Neuronal stem cell (in vitro differentiated cells): ENCODE results near the gene RABGAP1.
"Not testable (repeated sequence)": the region's sequence is repeated elsewhere in the genome, so short reads cannot be mapped to it uniquely, and the experiment has no call there.

Source experiments
- DNase-seq: peaks from one replicate; pipeline ENCODE4 v3.0.0-alpha.2; 2013; ENCODE audit warnings: low spot score
- H2AFZ ChIP-seq: one replicate; pipeline ENCODE4 v1.6.1; 2013; ENCODE audit warnings: mild to moderate bottlenecking, low read length, inconsistent platforms
- H2AK5ac ChIP-seq: 2 replicates; pipeline ENCODE4 v1.6.1; 2013; ENCODE audit warnings: low read depth, mild to moderate bottlenecking, inconsistent platforms, low read length, moderate library complexity, mixed read lengths
- H2BK120ac ChIP-seq: 2 replicates; pipeline ENCODE4 v1.6.1; 2013; ENCODE audit warnings: low read depth, mild to moderate bottlenecking, inconsistent platforms, low read length, moderate library complexity, mixed read lengths
- H2BK12ac ChIP-seq: one replicate; pipeline ENCODE4 v1.6.1; 2013; ENCODE audit warnings: low read length, inconsistent platforms
- H2BK15ac ChIP-seq: 2 replicates; pipeline ENCODE4 v1.6.1; 2013; ENCODE audit warnings: mild to moderate bottlenecking, low read length, inconsistent platforms, mixed read lengths
- H2BK5ac ChIP-seq: one replicate; pipeline ENCODE4 v1.6.1; 2013; ENCODE audit warnings: inconsistent platforms, mild to moderate bottlenecking, low read length, moderate library complexity
- H3K14ac ChIP-seq: one replicate; pipeline ENCODE4 v1.6.1; 2013; ENCODE audit warnings: low read length, inconsistent platforms
- H3K18ac ChIP-seq: 2 replicates; pipeline ENCODE4 v1.6.1; 2013; ENCODE audit warnings: low read length, inconsistent platforms
- H3K23ac ChIP-seq: 2 replicates; pipeline ENCODE4 v1.6.1; 2013; ENCODE audit warnings: low read depth, mild to moderate bottlenecking, mixed read lengths, low read length, inconsistent platforms; ENCODE audit not compliant: poor library complexity
- H3K27ac ChIP-seq: replicated peaks from 3 replicates; pipeline ENCODE4 v1.5.1; 2013; ENCODE audit warnings: low read length, inconsistent platforms
- H3K27me3 ChIP-seq, 3 experiments: 2 replicates each; pipeline ENCODE4 v1.6.1; 2013; ENCODE audit warnings: low read length in 3 of 3, mild to moderate bottlenecking in 2 of 3, inconsistent platforms in 1 of 3, low read depth in 1 of 3, mixed read lengths in 1 of 3, moderate library complexity in 1 of 3; ENCODE audit not compliant: control insufficient read depth in 3 of 3, insufficient read depth in 3 of 3
- H3K36me3 ChIP-seq, 2 donors: replicated peaks in 1 of 2; 2 replicates each; pipeline ENCODE4 v1.6.1; 2013; ENCODE audit warnings: low read length in 2 of 2; ENCODE audit not compliant: control insufficient read depth in 2 of 2, insufficient read depth in 2 of 2
- H3K4ac ChIP-seq: 2 replicates; pipeline ENCODE4 v1.6.1; 2013; ENCODE audit warnings: inconsistent platforms, mild to moderate bottlenecking, low read length, moderate library complexity
- H3K4me1 ChIP-seq, 2 donors: 1 replicate in 1 of 2; 2 replicates in 1 of 2; pipeline ENCODE4 v1.6.1; 2013; ENCODE audit warnings: low read length in 2 of 2, low read depth in 1 of 2; ENCODE audit not compliant: control insufficient read depth in 2 of 2, insufficient read depth in 1 of 2
- H3K4me2 ChIP-seq: one replicate; pipeline ENCODE4 v1.6.1; 2013; ENCODE audit warnings: mild to moderate bottlenecking, low read length, inconsistent platforms; ENCODE audit not compliant: insufficient read depth, poor library complexity, severe bottlenecking
- H3K4me3 ChIP-seq, 2 donors: 2 replicates each; pipeline ENCODE4 v1.5.1; 2013; ENCODE audit warnings: low read length in 2 of 2, mild to moderate bottlenecking in 2 of 2, inconsistent platforms in 1 of 2, moderate library complexity in 1 of 2
- H3K79me1 ChIP-seq: one replicate; pipeline ENCODE4 v1.6.1; 2013; ENCODE audit warnings: low read depth, mild to moderate bottlenecking, inconsistent platforms, low read length, moderate library complexity
- H3K9ac ChIP-seq: one replicate; pipeline ENCODE4 v1.6.1; 2013; ENCODE audit warnings: mild to moderate bottlenecking, low read depth, low read length, inconsistent platforms; ENCODE audit not compliant: poor library complexity
- H3K9me3 ChIP-seq, 2 donors: replicated peaks in 1 of 2; 2 replicates each; pipeline versions ENCODE3 to v1.6.1; 2013; ENCODE audit warnings: low read length in 2 of 2, mild to moderate bottlenecking in 2 of 2, inconsistent platforms in 1 of 2, low read depth in 1 of 2, mixed read lengths in 1 of 2, moderate library complexity in 1 of 2; ENCODE audit not compliant: control insufficient read depth in 2 of 2, insufficient read depth in 1 of 2
- H4K8ac ChIP-seq: one replicate; pipeline ENCODE4 v1.6.1; 2013; ENCODE audit warnings: low read depth, mild to moderate bottlenecking, inconsistent platforms, low read length, moderate library complexity
- H4K91ac ChIP-seq: one replicate; pipeline ENCODE4 v1.6.1; 2013; ENCODE audit warnings: low read length, low read depth, mild to moderate bottlenecking, inconsistent platforms; ENCODE audit not compliant: poor library complexity
- WGBS, 2 donors: extraction: QIAGEN DNeasy Blood & Tissue Kit; methylation state at CpG; one replicate each; pipeline ENCODE4 v1.1.7; 2013; ENCODE audit warnings: missing lambda C conversion rate in 2 of 2, mixed read lengths in 1 of 2; ENCODE audit not compliant: insufficient read length in 2 of 2, insufficient replicate concordance in 1 of 2; ENCODE audit errors: extremely low coverage in 2 of 2; 5-methylcytosine and 5-hydroxymethylcytosine counted together

RABGAP1 gene

DNA sequence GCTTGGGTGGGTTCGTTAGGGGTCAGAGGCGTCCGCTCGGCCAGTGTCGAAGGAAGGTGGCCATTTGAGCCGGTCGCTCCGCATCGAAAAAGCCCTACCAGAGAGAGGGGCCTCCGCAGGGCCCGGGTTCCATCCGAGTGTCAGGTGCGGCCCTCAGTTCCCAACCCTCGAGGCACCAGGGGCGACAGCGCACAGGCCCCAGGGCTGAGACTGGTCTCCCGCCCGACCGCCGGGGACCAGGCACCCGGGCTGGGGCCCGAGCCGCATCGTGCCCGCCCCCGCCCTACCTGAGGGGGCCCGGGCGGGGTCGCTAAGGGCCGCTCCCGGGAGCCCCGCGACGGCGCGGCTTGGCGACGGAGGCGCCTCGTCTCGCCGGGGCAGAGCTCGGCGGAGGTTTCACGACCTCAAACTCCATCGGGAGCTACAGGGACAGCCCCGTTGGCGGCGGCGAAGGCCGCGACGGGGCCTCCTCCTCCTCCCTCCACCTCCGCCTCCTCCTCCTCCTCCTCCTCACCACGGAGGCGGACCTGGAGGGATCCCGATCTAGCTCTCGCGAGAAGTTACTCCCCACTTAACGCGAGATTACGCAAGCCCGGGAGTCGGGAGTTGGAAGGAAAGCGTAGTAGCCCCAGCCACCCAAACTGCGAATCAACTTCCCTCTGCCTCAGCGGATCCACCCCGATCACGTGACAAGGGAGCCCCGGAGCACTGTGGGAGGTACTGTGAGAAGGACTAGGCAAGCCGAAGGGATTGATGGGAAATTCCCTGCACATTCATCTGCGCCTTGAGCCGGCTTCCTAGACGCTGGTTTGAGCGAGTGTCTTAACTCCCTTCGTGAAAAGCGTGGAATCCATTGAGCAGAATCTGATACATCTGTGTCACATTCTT, 35.8 kb upstream of the RABGAP1 start, which contains the start of gene RC3H2:
Gene RC3H2, minus strand, starts transcription at position 537 of the 888 bp plus-strand sequence. CDS start 7,850 bp downstream, outside the sequence.
- Histone ChIP-seq H3K4ac (no peak within 1 kb of the TSS), H3K4me3 (peak within 1 kb of the TSS; percentile 66 to 90), H4K8ac (no peak within 1 kb of the TSS), H3K36me3 (peaks cover 0 to 35% of the 10 kb centered on the region in 2 donors), H2AK5ac (peak within 1 kb of the TSS; percentile 46), H3K27me3 (no peaks in the 10 kb centered on the region), H3K23ac (peak within 1 kb of the TSS; percentile 100), H4K91ac (no peak within 1 kb of the TSS), H3K4me2 (peak within 1 kb of the TSS; percentile 71), H3K9ac (peak within 1 kb of the TSS; percentile 92), H2BK5ac (peak within 1 kb of the TSS; percentile 95), H3K18ac (peak within 1 kb of the TSS; percentile 99), H3K14ac (peak within 1 kb of the TSS; percentile 82), H2AFZ (peak within 1 kb of the TSS; percentile 85), H2BK12ac (no peak within 1 kb of the TSS), H2BK120ac (no peak within 1 kb of the TSS), H3K27ac (peak within 1 kb of the TSS; percentile 95), H3K4me1 (peaks cover 0 to 9% of the 10 kb centered on the region in 2 donors), H3K9me3 (no peaks in the 10 kb centered on the region), H3K79me1 (no peaks in the 10 kb centered on the region), H2BK15ac (peak within 1 kb of the TSS; percentile 94)
- peak; percentile 100 for DNase-seq
- WGBS, 2 donors, result no CpG with 5 or more reads among the region's 77 CpGs

DNA sequence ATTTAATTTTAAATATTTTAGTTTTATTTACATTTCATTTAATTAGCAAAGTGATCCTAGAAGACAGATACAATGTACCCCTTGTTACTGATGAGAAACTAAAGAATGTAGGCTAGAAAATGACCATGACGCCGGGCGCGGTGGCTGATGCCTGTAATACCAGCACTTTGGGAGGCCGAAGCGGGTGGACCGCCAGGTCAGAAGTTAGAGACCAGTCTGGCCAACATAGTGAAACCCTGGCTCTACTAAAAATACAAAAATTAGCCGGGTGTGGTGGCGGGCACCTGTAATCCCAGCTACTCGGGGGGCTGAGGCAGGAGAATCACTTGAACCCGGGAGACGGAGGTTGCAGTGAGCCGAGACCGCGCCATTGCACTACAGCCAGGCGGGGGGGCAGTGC, 34.7 kb upstream of the RABGAP1 start:
- H3K27me3 ChIP-seq, H2BK120ac ChIP-seq, H3K4ac ChIP-seq, H3K14ac ChIP-seq, DNase-seq, H3K18ac ChIP-seq, H2BK12ac ChIP-seq, H3K23ac ChIP-seq, H4K91ac ChIP-seq, H2BK15ac ChIP-seq, H3K4me2 ChIP-seq, H2BK5ac ChIP-seq, H3K27ac ChIP-seq, H3K79me1 ChIP-seq, H3K9ac ChIP-seq, H3K4me3 ChIP-seq, H3K9me3 ChIP-seq, H2AFZ ChIP-seq, H2AK5ac ChIP-seq, H3K4me1 ChIP-seq, H4K8ac ChIP-seq: not testable (repeated sequence)
- WGBS, 2 donors, result no CpG with 5 or more reads among the region's 16 CpGs
- peaks cover 5 to 44% of the 10 kb centered on the region in 2 donors for H3K36me3 ChIP-seq

DNA sequence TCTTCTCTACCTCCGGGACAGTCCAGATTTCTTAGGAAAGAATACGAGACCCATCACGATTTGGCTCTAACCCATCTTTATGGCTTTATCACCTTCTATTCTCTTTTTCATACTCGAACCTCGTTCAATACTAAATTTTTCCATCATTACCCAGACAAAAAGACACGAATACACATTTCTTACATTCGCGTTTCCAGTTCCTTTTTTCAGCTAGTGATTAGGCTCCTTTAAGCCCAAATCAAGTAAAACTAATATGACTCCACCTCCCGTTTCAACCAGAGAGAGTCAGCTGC, 28.2 kb upstream of the RABGAP1 start:
- Histone ChIP-seq H3K27ac (peak overlapping the region; percentile 87), H2BK5ac (no peak overlapping the region), H3K79me1 (no peaks in the 10 kb centered on the region), H3K18ac (no peak overlapping the region), H4K91ac (no peak overlapping the region), H2BK120ac (no peak overlapping the region), H3K27me3 (no peaks in the 10 kb centered on the region), H2BK15ac (no peak overlapping the region), H3K4me1 (peaks cover 1 to 2% of the 10 kb centered on the region in 2 donors), H3K4me2 (peak overlapping the region; percentile 59), H2BK12ac (no peak overlapping the region), H2AK5ac (no peak overlapping the region), H3K9me3 (no peaks in the 10 kb centered on the region), H3K4me3 (peak overlapping the region; percentile 92 to 96), H3K23ac (no peak overlapping the region), H4K8ac (no peak overlapping the region), H2AFZ (peak overlapping the region; percentile 90), H3K36me3 (peaks cover 6 to 45% of the 10 kb centered on the region in 2 donors), H3K9ac (peak overlapping the region; percentile 96), H3K4ac (no peak overlapping the region), H3K14ac (no peak overlapping the region)
- no peak for DNase-seq
- 100% methylated on average over 2 of the region's 9 CpGs; no CpG with 5 or more reads in 1 of the 2 donors for WGBS, 2 donors

DNA sequence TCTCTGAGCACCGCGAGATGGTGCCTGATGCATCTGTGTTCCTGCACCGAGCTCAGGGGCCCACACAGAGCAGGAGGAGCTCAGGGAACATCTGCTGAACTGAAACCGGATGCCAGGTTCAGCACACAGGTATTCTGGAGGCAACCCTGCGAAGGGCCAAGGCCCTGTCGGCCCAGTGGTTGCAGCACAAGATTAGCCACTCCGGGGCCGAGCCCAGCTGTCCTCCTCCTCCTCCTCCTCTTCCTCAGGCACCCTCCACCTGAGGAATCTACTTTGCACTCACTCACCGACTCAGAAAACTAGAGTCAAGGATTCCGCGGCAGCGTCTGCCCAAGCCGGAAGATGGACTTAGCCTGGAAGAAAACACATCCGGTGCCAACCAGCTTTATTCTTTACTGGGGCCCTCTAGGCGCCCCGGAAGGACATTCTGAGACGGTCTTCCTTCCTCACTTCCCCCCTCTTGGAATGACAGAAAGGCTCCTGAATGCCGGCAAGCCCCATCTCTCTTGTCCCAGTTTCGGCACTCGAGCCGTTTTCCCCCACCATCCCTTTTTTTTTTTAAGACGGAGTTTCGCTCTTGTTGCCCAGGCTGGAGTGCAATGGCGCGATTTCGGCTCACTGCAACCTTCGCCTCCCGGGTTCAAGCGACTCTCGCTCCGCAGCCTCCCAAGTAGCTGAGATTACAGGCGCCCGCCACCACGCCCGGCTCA, 27.7 kb upstream of the RABGAP1 start, which contains the start of gene ZBTB6:
Gene ZBTB6, minus strand, starts transcription at position 360 of the 710 bp plus-strand sequence. CDS start 1,251 bp downstream, outside the sequence.
- no peak within 1 kb of the TSS for H2BK12ac ChIP-seq
- WGBS, 2 donors, result no CpG with 5 or more reads among the region's 35 CpGs
- H2BK120ac ChIP-seq, result no peak within 1 kb of the TSS
- H2AFZ ChIP-seq, result peak within 1 kb of the TSS; percentile 90
- H3K23ac ChIP-seq, result peak within 1 kb of the TSS; percentile 62
- H2BK5ac ChIP-seq, result no peak within 1 kb of the TSS
- peak within 1 kb of the TSS; percentile 59 for H3K4me2 ChIP-seq
- H3K9ac ChIP-seq, result peak within 1 kb of the TSS; percentile 96
- peak within 1 kb of the TSS; percentile 88 for H3K18ac ChIP-seq
- no peak within 1 kb of the TSS for H2BK15ac ChIP-seq
- H3K14ac ChIP-seq, result no peak within 1 kb of the TSS
- H3K36me3 ChIP-seq, result peaks cover 6 to 46% of the 10 kb centered on the region in 2 donors
- H3K4ac ChIP-seq, result no peak within 1 kb of the TSS
- no peak within 1 kb of the TSS for H4K91ac ChIP-seq
- H3K79me1 ChIP-seq, result no peaks in the 10 kb centered on the region
- no peak within 1 kb of the TSS for H4K8ac ChIP-seq
- peak; percentile 56 for DNase-seq
- H3K4me1 ChIP-seq, result peaks cover 1 to 2% of the 10 kb centered on the region in 2 donors
- peak within 1 kb of the TSS; percentile 87 for H3K27ac ChIP-seq
- no peaks in the 10 kb centered on the region for H3K27me3 ChIP-seq
- no peak within 1 kb of the TSS for H2AK5ac ChIP-seq
- H3K9me3 ChIP-seq, result no peaks in the 10 kb centered on the region
- H3K4me3 ChIP-seq, result peak within 1 kb of the TSS; percentile 92 to 96
